Skeletal muscle satellite cell (primary cell): ENCODE measurements around the gene CCDC38.

Experiments used
- H3K27me3 ChIP-seq: 2 replicates; pipeline ENCODE4 v1.7.0; 2013; ENCODE audit warnings: low read length; ENCODE audit not compliant: control insufficient read depth, insufficient read depth
- H3K36me3 ChIP-seq: 2 replicates; pipeline ENCODE4 v1.7.0; 2013; ENCODE audit warnings: mild to moderate bottlenecking, control low read depth, low read length; ENCODE audit not compliant: insufficient read depth
- H3K4me1 ChIP-seq: 2 replicates; pipeline ENCODE4 v1.7.0; 2013; ENCODE audit warnings: low read length; ENCODE audit not compliant: control insufficient read depth, insufficient read depth
- H3K4me2 ChIP-seq: 2 replicates; pipeline ENCODE4 v1.7.0; 2013; ENCODE audit warnings: mild to moderate bottlenecking, low read length
- H3K4me3 ChIP-seq: 2 replicates; pipeline ENCODE4 v1.7.0; 2013; ENCODE audit warnings: low read length
- H3K9ac ChIP-seq: 2 replicates; pipeline ENCODE4 v1.7.0; 2013; ENCODE audit warnings: mild to moderate bottlenecking, low read depth, low read length, moderate library complexity
- H3K9me3 ChIP-seq: replicated peaks from 2 replicates; pipeline ENCODE4 v1.7.0; 2013; ENCODE audit warnings: mild to moderate bottlenecking, control low read depth, low read length

The CCDC38 gene

DNA sequence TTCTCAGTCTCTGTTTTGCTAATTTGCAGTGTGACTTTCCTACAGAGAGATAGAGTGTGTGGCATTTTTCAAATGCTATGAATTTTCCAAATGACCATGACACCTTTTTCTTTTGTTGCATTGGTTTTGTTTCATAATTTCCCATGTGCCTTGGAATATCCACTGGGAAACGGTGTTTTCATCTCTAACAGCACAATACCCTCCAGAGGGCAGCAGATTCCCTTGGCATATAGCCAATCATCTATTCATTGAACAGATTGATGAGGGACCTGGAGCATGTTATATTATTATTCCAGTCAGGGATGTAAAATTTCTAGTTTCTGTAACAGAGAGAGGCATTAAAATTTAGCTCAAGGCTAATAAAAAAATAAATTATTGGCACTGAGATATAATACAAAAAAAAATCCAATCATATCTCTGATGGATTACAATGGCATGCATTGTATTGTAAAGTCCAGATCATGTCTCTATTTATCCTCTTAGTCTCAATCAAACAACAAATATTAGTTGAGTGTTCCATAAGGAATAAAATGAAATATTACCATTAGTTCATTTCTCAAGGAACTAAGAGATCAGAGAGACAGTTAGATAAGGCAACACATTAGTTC is 122.2 kb downstream of the CCDC38 start:
- Histone ChIP-seq H3K36me3 (no peaks in the 10 kb centered on the region), H3K4me1 (no peaks in the 10 kb centered on the region), H3K9ac (no peak overlapping the region), H3K4me3 (no peak overlapping the region), H3K9me3 (no peaks in the 10 kb centered on the region), H3K27me3 (peaks cover 21% of the 10 kb centered on the region), H3K4me2 (no peak overlapping the region)
